HG02938 (cell line): ENCODE results near the gene CD52.

ENCODE experiments used
- ATAC-seq: cut with Tn5 transposase; IDR thresholded peaks from one replicate; pipeline ENCODE4 v1.9.1; 2021; ENCODE audit warnings: mild to moderate bottlenecking, moderate library complexity; ENCODE audit not compliant: unreplicated experiment

The CD52 gene

GRCh38 chr1:26352338-26352679 lies 34.6 kb downstream of the CD52 start:
- ATAC-seq = no peak

GRCh38 chr1:26353210-26353859 lies 35.6 kb downstream of the CD52 start:
- no peak for ATAC-seq

GRCh38 chr1:26353976-26354820 lies 36.4 kb downstream of the CD52 start, which contains the start of gene CRYBG2:
Gene CRYBG2 (minus strand): TSS chr1:26354130. CDS start chr1:26346657, 7,473 bp downstream.
- no peak for ATAC-seq

GRCh38 chr1:26354972-26355371 lies 37.2 kb downstream of the CD52 start:
- no peak for ATAC-seq

GRCh38 chr1:26356106-26356505 lies 38.3 kb downstream of the CD52 start:
- ATAC-seq = no peak

- ATAC-seq = no peak
These were observed 39.4 kb downstream of the CD52 start for GRCh38 chr1:26357121-26357602.

GRCh38 chr1:26358411-26359384 lies 40.9 kb downstream of the CD52 start:
- no peak for ATAC-seq

- no peak for ATAC-seq
These were observed 42.4 kb downstream of the CD52 start for GRCh38 chr1:26359981-26360806.

- ATAC-seq = no peak
These were observed 43.2 kb downstream of the CD52 start for GRCh38 chr1:26360807-26361604.

- no peak for ATAC-seq
These were observed 43.9 kb downstream of the CD52 start for GRCh38 chr1:26361605-26362122.

GRCh38 chr1:26362331-26362730 lies 44.6 kb downstream of the CD52 start:
- no peak for ATAC-seq

GRCh38 chr1:26363549-26364448 lies 46.0 kb downstream of the CD52 start:
- ATAC-seq = no peak

GRCh38 chr1:26364956-26365355 lies 47.2 kb downstream of the CD52 start:
- no peak for ATAC-seq

- no peak for ATAC-seq
These were observed 49.7 kb downstream of the CD52 start for GRCh38 chr1:26367441-26367840.

- no peak for ATAC-seq
These were observed 50.2 kb downstream of the CD52 start for GRCh38 chr1:26368006-26368405.

GRCh38 chr1:26368486-26368885 lies 50.7 kb downstream of the CD52 start:
- ATAC-seq = no peak
